Endometrial microvascular endothelial cells (primary cell): ENCODE data around the gene KCNAB1. TPM values are rescaled to one million over a fixed set of nuclear protein-coding genes. Genes with fewer than 3 reads are reported as not detected.

Source experiments
- in situ Hi-C: cut with HindIII; loops from 2 replicates; pipeline ENCODE4 v1.10.0; 2017; ENCODE audit warnings: low sequenced_read_pairs, low pct_unique_long_range_greater_than_20kb; ENCODE audit errors: inconsistent ontology term
- total RNA-seq: library from RNA; depleted of rRNA; stranded (reverse); fragments of >200 nt; gene quantifications from one replicate; pipeline ENCODE4 v1.2.3, GENCODE V29; 2015; ENCODE audit errors: inconsistent ontology term

The KCNAB1 gene
- total RNA-seq, 1 donor from 2014 or later: 14.3 TPM

DNA sequence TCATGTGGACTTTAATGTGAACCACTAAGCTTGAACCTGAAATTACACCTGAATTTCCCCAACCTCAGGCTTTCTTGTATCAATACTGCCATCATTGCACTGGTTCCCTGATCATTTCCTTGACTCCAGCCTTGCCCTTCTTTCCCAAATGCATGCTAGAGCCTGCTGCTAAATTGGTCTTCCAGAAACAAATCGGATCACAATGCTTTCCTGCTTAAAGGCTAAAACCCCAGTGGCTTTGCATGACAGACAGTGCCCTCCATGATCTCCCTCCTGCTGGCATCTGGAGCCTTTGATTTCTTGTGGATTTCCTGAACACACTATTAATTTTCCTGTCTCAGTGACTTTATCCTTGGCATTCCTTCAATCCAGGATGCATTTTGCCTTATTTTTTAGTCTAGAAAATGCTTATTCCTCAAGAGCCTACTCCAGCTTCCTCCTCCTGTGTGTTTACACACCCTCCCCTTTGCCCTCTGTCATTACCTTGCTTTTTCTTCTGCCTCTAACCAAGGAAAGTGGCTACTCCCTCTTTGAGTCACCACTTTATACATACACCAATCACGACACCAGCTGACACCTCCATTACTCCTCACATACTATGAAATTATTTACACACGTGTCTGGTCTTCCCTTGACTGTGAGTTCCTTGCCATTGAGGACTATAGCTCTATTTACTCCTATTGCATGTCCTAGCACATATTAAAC is 214.6 kb downstream of the KCNAB1 start:
- in situ Hi-C loops: no loop called here

DNA sequence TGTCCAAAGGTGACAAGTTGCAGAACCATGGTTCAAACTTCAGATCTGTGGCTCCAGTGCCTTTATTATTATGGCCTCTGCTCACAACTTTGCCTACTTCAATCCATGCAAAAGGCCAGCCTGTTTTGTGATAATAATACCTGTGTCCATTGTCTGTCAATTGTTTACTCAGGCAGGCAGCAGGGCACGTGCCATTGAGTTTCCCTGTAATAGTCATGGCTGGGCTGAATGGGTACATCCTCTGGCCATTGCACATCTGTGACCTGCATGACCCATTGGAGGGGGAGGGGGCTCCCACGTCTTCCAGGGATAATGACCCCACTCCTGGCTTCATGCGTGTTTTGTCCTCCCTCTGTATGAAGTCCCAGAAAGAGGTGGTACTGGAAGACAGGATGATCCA is 219.1 kb downstream of the KCNAB1 start:
- in situ Hi-C loops: no loop called here

DNA sequence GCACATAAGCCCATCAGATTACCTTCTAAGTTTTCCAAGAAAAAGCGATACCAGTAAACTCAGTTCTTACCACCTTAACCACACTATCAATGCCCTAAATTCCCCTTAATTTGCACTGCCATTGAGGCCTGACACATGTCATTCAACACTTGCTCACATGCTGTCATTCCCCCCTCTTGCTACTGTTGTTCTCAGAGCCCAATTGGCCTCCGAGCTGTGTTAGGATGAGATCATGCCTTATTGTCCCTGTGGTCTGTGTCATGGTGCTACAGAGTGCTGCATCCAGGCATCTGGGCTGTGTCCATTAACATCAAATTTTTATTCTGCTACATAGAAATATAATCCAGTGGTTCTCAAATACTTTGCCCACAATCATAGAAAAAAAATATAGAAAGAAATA is 221.0 kb downstream of the KCNAB1 start:
- in situ Hi-C loops: no loop called here

DNA sequence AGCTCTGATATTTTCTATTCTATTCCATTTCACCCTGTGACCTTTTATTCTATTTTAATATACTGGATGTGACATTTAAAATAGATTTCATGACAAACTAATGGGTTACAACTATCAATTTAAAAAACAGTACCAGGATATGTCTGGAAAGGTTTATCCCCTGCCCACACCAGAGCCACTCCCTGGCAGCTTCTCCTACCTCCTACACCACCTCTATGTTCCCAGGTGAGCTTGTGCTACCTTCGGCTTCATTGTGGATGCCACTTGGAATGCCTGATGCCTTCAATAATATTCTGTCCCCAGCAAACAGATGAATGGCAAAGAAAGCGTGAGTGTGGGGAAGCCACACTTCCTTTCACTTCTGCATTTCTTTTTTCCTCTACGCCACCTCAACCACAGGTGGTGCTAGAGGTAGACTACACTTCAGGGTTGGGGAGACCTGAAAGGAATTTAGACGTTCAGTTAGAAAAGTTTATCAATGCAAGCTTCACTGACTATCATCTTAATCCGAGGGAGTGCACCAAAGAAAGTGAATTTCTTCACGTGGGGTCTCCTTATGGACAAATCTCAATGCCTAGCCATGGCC is 221.5 kb downstream of the KCNAB1 start:
- in situ Hi-C loops: no loop called here

DNA sequence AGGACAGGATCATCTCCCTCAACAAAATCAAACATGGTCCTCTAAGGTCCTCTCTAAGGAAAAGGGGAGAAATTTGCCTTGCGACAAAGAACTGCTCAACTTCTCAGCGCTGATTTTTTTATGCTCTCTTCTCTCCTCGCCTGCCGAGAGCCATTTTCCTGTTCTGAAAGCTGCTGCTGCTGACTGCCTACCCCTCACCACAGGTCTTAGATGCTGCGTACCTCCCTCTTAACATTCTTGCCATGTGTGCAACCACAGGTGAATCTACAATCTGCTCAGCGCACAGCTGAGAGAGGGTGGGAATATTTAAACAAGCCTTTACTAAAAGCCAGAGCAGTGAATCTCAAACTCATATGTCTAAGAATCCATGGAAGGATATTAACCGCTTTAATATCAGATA is 223.8 kb downstream of the KCNAB1 start:
- in situ Hi-C loops: no loop called here

DNA sequence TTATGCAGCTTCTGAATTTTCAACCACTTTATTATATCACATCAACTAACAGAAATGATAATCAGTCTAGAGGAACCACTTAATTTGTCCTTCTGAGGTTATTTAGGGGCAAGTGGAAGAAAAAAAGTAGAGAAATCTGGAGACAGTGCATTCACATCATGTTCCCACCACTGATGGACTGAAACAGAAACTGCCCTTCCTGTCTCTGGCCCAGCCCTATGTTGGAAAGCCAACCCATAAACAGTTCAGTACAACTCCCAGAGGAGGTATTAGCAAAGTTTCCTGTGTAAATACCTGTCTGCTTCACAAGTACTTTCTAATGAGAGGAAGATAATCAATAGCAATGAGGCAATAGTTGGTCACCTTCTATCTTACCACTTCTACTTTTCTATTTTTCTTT is 228.7 kb downstream of the KCNAB1 start:
- in situ Hi-C loops: no loop called here

DNA sequence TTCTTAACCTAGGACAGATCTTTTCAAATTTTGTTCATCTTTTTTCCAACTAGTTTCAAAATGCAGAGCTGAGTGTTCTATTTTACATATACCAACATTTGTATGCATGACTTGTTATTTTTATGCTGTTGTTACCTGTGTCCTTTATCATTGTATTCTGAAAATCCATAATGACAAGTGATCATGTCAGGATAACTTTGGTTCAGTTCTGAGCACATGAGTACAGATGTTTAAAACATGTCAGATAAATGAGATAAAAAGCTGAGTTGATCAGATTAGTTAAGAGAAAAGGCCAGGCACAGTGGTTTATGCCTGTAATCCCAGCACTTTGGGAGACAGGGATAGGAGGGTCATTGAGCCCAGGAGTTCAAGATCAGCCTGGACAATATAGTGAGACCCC is 229.6 kb downstream of the KCNAB1 start:
- in situ Hi-C loops: no loop called here

DNA sequence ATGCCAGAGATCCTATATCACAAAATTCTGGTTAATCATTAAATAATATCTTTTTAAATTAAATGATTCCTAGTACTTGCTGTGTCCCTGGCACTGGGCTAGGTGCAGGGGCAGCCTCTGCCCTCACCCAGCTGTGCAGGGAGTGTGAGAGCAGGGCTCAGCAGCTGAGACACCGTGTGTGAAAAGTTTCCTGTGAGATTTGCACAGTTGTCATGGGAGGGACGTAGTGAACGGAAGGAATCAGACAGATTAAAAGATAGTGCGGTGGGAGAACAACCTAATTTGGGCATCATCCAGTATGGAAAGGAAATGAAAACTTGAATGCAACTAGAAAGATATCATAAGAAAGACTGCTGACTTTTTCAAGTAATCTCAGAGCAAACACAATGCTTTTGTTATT is 230.4 kb downstream of the KCNAB1 start:
- in situ Hi-C loops: no loop called here

DNA sequence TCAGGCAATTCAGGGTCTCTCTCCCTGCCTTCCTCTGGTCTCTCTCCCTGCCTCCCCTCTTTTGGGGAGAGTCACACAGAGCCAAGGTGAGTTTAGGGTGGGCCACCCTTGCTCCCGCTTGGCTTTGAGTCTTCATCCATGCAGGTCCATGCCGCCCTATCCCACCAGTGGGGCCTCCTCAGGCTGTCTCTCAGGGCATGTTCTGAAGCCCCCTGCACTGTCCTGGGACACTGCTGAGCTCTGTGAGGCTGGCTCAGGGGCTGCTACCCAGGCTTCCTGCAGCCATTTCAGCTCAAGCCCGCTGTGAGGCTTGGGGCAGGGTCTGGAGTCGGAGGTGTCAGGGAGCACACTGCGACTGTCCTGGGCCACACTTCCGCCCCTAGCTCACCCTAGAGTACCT is 231.4 kb downstream of the KCNAB1 start:
- in situ Hi-C loops: no loop called here

DNA sequence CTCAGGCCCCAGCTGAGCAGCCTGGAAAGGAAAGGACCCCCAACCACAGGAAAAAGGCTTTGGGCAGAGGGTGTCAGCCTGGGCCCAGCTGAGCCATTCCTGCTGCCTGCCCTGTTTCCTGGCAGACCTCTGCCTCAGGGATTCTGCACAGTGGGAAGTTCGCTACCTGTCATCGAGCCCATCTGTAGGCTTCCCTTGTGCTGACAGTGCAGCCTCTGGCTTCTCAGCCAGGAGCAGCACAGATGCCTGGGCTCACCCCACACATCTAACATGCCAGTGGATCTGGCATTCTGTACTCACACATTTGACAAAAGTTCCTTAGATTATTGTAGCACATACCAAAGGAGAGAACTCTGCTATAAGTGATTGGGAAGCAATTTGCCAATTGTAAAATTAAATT is 232.3 kb downstream of the KCNAB1 start:
- in situ Hi-C loops: no loop called here

DNA sequence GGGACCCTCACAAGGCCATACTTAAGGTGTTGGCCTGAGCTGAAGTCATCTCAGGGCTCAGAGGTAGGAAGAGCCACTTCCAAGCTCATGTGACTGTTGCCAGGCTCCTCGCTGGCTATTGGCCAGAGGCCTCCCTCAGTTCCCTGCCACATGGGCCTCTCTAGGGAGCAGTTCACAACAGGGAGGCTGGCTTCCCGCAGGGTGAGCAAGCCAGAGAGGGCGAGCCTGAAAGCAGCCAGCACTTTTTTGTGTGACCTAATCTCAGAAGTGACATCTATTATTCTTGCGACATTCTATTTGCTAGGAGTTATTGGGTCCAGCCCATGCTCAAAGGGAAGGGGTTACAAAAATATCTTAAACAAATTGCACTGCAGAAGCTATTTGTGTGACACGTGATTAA is 233.2 kb downstream of the KCNAB1 start:
- in situ Hi-C loops: no loop called here

DNA sequence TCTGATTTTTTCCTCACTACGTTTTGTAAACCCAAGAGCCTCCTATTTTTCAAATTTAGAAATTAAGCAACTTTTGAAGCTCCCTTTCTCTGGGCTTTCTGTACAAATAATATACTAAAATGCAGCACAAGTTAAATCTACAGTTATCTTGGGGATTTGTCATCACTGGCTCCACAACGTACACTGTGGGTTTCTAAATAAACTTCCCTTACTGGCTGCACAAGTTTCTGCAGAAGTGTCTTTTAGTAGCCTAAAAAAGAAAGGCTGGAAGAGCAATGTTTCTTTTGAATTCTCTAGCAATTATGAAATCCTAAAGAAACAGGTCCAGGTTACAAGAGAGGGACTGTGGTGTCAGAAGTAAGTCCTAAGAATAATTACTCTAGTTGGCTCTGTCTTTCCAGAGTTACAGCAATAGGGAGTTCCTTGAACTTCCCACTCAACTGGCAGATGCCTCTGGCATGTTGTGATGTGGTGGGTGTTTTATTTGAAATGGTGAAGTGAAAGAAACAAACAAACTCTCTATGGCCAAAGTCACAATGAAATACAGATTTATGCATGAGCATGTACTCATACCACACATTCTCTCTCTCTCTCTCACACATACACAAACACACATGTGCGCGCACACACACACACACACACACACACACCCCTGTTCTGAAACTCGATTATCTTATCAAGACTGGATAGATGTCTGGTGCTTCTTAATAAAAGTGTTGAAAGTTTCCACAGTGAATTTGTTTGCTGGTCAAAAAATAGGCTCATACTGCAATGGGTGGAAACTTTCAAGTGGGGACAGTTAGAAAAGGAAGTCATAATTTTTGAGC is 236.4 kb downstream of the KCNAB1 start:
- in situ Hi-C loops: no loop called here

DNA sequence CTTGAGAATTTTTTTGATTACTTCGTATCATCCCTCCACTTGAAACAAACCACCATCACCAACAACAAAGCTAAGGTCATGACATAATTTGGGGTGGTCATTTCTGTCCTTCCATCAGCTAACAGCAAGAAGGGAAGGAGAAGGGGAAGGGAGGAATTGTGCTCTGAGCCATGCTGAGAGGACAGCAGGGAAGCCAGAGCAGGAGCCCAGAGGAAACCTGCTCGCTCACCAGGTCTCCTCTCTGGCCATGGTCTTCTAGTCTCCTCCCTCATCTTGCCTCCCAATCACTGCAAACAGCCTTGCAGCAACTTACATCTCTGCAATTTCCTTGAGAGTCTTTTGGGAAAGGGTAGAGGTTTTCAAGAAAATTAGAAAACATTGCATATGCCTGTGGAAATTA is 237.9 kb downstream of the KCNAB1 start:
- in situ Hi-C loops: no loop called here

DNA sequence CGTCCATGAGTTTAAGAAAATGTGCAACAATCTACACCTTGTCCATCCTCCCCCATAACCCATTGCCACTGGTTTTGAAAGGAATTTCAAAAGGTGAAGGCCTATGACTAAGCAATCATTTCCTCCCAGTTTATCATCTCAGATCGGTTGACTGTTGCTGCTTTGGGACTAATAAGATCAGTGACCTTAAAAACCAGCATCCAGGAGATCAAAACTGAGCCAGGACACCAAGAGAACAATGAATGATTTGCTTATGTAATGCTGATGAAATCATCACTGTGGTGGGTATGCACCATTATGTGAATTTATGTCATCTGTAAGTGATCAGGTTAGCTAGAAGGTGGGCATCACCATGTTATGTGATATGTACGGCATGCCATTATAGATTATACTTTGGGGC is 239.0 kb downstream of the KCNAB1 start:
- in situ Hi-C loops: no loop called here

DNA sequence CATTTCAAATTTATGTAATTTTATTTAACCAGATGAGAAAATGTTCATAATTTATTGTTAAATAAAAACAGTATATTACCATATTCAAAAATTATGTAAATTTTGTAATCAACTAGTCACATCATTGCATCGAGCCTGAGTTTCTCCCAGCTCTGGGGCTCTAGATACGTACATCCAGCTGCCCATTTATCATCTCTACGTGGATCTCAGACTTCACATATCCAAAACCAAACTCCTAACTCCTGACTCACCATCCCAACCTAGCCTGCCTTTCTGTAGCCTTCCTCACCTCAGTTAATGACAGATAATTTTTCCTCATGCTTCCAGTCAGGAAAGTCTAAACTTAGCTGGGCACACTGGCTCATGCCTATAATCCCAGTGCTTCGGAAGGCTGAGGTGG is 239.7 kb downstream of the KCNAB1 start:
- in situ Hi-C loops: no loop called here

DNA sequence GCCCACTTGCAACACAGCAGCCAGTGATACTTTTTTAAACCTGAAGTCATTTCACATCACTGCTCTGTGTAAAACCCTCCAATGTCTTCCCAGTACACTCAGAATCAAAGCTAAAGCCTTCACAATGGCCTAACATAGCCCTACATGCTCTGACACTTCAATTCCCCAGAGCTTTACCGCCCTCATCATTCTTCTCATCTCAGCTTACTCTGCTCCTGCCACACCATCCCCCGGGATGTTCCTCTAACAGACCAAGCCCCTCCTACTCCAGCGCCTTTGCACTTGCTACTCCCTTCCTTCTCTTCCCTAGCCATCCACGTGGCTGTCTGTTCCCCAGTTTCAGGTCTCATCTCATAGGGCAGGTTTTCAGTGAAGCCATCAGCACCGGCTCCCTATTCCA is 240.6 kb downstream of the KCNAB1 start:
- in situ Hi-C loops: no loop called here

DNA sequence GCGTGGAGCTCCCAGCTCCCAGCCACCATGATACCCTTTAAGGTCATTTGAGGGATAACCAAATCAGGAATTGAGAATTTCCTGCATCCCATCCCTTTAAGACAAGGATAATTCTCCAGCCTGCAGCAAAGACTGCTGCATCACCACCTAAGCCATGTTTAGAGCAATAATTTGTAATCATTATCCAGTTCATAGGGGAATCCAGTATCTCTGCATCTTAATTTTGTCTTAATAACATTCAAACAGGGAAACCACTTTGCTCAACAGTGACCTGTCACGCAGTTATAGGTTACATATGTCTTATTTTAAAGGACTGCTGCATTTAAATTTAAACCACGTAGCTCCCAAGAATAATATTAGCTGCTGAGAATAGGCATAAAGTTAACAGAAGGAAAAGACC is 246.2 kb downstream of the KCNAB1 start:
- in situ Hi-C loops: no loop called here

DNA sequence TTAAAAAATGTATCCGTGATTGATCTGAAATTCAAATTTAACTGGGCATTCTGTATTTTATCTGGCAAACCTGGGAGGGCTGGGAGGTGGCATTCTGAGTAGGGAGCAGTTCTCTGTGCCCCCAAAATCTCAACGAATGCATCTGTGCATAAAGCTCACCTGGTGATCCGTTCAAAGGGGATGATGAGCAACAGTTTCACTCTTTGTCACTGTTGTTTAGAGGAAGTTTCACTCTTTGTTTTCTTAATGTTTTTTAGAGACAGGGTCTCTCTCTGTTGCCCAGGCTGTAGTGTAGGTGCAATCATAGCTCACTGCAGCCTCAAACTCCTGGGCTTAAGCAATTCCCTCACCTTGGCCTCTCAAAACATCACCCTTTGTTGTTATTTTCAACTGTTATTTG is 247.8 kb downstream of the KCNAB1 start:
- in situ Hi-C loops: no loop called here

DNA sequence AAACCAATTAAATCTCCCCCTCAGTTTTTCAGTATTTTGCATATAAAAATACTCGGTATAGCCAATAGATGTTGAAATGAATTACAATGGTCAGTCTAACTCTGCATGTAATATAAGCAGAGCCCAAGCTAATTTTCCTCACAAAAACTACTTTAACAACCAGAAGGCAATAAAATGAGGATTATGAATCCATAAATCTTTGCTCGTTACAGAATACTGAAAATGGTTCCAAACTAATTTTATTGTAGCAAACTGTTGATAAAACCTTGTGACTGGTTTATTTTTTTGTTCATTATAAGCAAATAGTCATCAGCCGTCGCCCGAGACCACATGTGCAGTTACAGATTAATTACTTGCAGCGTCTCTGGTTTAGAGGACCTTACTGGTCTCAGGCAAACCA is 251.3 kb downstream of the KCNAB1 start:
- in situ Hi-C loops: no loop called here

DNA sequence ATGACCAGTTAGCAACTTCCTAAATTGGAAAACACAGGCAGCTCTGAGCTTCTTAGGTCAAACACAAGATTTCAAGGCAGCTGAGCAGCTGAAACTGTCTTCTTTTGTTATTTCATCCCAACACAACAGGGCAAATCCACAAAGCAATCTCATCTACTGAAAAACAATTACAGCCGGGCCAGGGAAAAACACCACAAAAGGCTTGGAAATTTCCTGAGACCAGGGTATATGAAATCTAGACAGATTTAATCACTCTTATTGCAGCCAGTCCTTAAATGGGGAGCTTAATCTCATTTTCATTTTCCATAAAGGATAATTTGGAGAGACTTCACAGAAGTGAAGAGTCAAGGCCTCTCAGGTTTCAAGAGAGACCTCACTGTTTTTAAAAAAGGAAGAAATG is 252.7 kb downstream of the KCNAB1 start:
- in situ Hi-C loops: no loop called here
